Amygdala (tissue), 56 donors: Measurements from ENCODE around the gene VSIR.
A peak's percentile ranks its signal among the peaks of the same experiment; 100 is the strongest.

ENCODE experiments used
- DNase-seq, 56 donors: peaks; one replicate each; lab custom pipeline; 2025; lab: John Stamatoyannopoulos, UW

Gene VSIR

GRCh38 chr10:71784679-71785272 lies 11.5 kb upstream of the VSIR start:
- no peak for DNase-seq

DNA sequence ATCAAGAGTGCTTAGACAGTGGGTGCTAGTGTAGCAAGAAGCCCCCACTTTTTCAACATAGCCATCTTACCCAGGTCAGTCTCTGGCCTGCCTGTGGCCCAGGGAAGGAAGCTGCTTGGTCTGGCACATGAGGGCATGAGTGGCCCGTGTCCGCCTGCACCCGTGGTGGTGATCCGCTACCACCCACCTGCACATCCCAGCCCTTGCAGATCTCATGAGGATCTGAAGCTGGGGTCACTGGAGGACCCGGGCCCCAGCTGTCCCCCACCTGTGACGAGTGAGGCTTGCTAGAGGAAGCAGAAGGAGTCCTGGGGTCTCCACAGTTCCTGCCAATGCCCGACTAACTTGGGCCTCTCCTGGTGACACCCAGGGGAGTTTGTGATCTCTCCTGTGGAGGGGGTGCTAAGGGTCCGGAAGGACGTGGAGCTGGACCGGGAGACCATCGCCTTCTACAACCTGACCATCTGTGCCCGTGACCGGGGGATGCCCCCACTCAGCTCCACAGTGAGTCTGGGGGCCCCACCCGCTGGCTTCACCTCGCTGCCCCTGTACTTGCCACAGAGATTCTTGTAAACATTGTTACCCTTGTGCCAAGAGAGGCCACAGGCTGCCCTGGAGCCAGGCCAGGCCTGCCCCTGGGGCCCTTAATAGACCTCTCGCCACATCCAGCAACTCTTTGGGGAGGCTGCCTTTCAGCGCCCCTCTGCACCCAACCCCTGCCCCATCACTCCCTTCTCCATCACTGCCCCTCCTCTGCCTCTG lies 10.8 kb upstream of the VSIR start:
- no peak for DNase-seq

DNA sequence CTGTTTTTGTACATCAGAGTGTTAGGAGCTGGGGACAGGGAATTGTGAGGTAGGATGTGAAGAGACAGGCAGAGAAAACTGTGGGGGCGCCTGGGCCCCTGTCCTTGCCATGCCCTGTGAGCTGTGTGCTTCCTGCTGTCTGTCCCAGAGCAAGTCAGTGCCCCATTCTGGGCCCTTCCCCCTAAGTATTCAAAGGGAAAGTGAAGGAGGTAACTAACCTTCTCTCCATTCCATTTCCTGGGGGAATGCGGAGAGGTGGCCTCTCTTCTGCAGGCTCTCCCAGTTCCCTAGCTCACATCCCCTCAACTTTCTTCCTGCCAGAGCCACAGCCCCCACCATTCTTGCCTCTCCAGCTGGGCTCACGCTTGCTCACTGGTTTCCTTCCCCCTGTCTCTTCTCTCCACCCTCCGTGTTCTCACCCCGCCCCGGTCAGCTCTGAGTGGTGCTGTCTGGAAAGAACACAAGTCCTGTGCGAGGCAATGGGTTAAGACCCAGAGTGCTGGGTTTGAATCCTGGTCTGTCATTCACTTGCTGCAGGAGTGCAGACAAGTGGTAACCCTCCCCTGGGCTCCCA lies 9.7 kb upstream of the VSIR start:
- peak in 1 of 56 donors; percentile 13 for DNase-seq

DNA sequence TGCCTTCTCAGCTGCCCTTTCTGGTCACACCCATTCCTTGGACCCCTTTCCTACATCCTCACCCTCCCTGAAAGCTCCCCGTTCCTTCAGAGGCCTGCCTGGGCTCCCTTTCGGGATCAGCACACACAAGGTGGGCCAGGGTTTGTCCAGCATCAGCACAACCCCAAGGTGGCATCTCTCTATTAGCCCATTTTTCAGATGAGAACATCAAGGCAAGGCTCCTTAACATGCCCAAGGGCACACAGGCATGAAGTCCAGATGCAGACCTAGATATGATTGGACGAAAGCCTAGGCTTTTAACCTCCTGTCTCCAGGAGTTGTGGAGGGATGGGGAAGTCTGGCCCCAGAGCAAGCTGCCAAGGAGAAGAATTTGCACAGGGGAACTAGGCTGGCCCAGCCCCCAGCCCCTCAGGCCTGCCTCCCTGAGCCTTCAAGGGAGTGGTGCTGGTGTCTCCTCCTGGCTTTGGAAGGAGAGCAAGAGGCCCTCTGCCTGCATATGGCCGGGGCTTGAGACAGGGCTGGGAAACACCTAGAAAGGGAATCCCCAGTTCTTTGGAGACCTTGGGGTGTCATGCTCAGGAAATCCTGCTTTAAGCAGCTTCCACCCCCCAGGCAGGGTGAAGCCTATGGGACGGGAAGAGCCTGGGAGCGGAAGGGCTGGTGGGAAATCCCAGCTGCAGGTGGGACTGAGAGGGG lies 9.0 kb upstream of the VSIR start:
- DNase-seq = no peak

DNA sequence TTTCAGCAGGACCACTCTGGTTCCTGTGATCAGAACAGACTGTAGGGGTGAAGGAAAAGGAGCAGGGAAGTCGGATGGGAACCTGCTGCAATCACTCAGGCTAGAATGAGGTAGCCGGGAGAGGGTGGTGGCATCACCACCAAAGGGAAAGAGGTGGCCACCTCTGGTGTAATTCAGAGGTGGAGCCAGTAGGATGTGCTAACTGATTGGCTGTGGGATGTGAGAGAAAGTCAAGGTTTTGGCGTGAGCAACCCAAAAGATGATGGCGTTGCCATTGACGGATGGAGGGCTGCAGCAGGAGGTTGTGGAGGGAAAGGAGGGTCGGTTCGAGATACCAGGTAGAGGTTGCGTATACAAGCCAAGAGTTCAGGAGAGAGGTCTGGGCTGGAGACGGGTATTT lies 7.4 kb upstream of the VSIR start:
- no peak for DNase-seq

DNA sequence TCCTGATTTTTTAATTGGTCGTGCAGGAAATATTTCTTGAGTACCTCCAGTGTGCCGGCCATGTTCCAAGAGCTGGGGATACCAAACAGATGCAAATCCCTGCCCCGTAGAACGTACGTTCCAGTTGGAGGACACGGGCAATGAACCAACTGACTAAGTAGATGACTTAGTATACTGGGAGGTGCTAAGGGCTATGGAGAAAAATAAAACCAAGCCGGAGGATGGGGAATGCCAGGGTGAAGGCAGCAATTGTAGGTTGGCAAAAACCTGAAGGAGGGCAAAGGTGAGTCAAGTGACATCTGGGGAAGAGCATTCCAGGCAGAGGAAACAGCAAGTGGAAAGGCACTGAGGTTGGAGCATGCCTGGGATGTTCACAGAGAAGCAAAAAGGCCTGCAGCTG lies 6.8 kb upstream of the VSIR start:
- DNase-seq = no peak

DNA sequence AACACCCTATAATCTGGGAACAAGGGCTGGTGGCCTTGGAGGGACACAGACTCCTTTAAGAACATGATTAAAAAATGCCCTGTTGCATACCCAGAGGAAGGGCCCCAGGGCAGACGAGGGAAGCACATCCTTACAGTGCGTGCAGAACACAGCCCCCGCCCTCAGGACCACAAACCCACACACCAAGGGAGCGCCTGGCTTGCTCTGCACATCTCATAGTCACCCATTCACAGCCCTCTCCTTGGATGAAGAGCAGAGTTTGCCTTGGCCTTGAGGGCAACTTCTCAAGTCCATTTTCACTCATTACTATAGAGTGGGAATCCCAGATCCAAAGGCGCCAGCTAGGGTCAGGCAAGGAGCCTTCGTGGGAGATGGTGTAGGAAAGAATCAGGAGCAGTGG lies 6.3 kb upstream of the VSIR start:
- no peak for DNase-seq

DNA sequence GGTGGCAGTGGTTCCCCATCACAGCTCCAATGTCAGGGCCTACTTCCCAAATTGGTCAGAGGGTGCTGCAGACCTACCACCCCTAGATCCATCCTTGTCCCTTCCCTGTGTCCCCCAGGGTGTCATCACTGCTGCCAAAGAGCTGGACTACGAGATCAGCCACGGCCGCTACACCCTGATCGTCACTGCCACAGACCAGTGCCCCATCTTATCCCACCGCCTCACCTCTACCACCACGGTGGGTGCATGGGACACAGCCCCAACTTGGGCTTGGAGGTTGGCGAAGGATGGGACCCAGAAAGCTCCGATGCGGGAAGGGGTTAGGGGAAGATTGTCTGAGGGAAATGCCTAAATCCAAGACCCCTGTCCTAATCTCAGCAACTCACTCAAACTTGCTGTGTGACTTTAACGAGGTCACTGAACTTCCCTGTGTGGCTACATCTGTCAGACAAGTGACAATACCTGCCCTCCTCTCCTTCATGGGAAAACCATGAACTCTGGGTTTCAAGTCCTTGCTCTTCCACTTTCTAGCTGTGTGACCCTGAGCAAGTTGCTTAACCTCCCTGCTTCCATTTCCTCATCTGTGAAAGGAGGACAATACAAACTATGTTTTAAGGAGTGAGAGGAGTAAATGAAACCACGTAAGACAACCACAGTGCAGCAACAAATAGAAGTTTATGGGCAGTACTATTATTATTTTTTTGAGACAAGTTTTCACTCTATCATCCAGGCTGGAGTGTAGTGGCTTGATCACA lies 4.9 kb upstream of the VSIR start:
- no peak for DNase-seq

DNA sequence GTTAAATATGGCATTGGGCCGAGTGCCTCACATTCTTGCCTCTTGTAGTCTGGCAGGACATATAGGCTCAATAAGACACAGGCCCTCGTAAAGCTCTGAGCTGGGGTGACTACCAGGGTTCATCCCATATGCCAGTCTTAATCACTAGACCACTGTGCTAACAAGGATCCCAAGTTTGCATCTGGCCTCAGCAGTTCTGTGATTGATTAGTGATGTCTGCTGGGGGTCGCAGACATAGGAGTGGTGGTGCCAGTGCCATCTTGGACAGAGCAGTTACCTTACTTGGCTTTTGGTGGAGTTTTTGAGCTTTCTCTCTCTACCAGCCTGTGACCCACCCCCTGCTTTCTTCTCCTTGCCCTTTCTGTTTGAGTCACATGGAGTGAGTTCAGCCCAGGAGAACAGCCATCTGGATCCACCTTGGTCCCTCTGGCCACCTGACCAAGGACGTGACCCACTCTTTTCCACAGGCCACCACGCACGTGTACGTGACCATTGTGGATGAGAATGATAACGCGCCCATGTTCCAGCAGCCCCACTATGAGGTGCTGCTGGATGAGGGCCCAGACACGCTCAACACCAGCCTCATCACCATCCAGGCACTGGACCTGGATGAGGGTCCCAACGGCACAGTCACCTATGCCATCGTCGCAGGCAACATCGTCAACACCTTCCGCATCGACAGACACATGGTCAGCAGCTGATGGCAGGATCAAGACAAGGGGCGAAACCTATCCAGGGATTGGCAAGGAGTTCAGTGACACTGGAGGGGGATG lies 4.1 kb upstream of the VSIR start:
- DNase-seq = no peak

DNA sequence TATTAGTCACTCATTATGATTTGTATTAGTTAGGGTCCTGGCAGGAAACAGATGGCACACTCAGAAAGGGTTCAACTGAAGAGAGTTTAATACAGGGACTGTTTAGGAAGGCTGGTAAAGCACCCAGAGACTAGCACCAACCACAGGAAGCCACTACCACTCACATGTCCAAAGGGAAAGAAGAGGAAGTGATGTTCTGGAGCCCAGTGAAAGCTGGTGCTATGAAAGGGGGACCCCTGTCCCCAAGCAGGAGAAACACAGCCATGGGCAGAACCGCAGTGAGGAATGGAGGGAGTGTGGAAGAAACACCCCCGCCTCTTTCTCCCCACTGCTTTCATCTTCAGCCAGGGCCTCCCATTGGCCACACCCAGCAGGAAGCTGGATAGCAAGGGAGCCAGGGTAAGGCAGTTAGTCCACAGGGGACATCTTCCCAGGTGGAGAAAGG lies 3.2 kb upstream of the VSIR start:
- DNase-seq = peak in 1 of 56 donors; percentile 26

DNA sequence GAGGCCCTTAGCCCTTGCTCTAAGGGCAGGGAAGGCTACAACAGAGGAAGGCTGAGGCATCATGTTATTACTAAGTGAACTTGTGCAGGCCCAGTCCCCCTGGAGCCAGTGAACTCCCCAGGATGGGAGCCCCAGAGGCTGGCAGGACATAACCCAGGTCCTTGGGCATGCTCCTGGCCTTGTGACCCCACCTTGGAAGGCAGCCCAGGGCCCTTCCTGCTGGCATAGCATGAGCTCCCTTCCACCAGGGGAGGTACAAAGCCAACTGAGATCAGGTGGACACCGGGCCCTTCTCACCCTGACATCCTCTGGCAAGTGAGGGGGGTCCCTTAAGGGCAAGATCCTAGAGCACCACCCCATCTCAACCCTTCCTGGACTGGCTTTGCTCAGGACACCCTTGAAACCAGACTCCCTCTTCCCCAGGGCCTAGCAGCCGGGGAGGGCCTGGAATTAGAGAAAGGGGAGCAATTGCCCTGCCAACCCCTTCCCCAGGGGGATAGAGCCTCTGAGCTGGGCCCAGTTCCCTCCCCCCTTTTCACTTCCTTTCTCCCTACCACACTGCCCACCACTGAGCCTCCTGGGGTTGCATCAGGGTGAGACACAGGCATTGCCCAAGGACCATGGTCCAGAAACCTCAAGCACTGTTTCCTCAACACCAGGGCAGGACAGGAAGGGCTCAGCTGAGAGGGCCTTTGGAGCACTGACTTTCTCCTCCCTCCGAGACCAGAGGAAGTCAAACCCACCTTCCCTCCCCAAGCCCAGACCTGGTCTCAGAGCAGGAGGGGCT lies 1.8 kb upstream of the VSIR start:
- peak in 10 of 56 donors; percentile 13 to 40 (median 28) for DNase-seq

DNA sequence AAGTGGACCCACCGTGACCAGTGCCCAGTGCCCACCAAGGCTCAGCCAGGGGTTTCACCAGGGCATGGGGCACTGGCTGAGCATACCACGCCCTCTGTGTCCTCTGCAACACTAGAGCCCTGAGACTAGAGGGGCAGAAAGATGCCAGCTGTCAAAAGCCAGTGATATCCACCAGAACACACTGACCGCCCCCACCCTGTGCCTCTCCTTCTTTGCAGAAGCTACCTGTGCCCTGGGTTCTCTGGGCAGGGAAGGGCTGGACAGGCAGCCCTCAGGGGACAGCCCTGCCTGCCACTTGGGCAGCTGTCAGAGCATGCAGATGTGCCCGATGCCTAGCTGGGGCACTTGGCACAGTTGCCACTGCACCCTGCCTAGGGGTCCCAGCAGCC lies 494 bp downstream of the VSIR start:
- no peak for DNase-seq

GRCh38 chr10:71771821-71772617 lies 1.3 kb downstream of the VSIR start:
- peak in 1 of 56 donors; percentile 43 for DNase-seq

DNA sequence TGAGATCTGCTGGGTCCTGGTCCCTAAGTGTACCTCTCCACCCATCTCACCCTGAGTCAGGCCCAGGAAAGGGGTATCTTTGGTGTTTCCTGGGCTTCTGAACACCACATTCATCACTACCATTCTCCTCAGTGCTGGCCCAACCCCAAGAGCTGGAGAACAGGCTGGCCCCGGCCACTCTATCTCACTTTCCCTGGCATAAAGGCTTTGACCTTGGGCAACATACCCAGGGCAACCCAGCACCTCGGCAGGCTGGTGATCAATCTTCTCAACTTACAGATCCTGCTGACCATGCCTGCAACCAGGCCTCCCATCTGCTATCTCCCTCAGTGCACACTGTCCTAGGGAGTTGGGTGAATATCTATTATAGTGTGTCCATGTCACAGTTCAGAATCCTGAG lies 2.1 kb downstream of the VSIR start:
- DNase-seq = no peak

GRCh38 chr10:71770789-71771188 lies 2.5 kb downstream of the VSIR start:
- DNase-seq = no peak

GRCh38 chr10:71770255-71770654 lies 3.1 kb downstream of the VSIR start:
- DNase-seq = no peak

- DNase-seq = no peak
Observed at GRCh38 chr10:71769279-71769823, 4.0 kb downstream of the VSIR start.
